ENCODE data around the gene BUB3. TPM values are rescaled to one million over a fixed set of nuclear protein-coding genes. Genes with fewer than 3 reads are reported as not detected.

BUB3 gene
- total RNA-seq, 4 donors from 2014 or later = 67.9 to 90.1 (median 78.8) TPM

GRCh38 chr10:123134343-123134914 is 19.8 kb upstream of the BUB3 start:
- H3K4me1 ChIP-seq = peaks cover 45 to 63% (median 60%) of the 10 kb centered on the region in 4 donors
- H3K9me3 ChIP-seq = no peaks in the 10 kb centered on the region
- TF ChIP-seq POLR2A (IDR thresholded peaks at IDR 0.05; ENCODE audit: low read depth) (no peak), EP300 (IDR thresholded peaks at IDR 0.05) (no peak), CTCF (IDR thresholded peaks at IDR 0.05) (no peak), POLR2AphosphoS5 (IDR thresholded peaks at IDR 0.05) (no peak)
- DNase-seq (ENCODE audit: extremely low spot score) = no peak
- peaks cover 29 to 99% (median 84%) of the 10 kb centered on the region in 4 donors for H3K27me3 ChIP-seq
- intact Hi-C loops (cut with DNase I) = no loop called here
- 4% methylated on average over 21 of the region's 42 CpGs for WGBS
- no peak overlapping the region for H3K27ac ChIP-seq (replicated peaks in 1 of 4)
- peak overlapping the region in 3 of 4 donors; percentile 49 to 61 (median 49) for H3K4me3 ChIP-seq
- no peaks in the 10 kb centered on the region for H3K36me3 ChIP-seq

- WGBS = 0% methylated on average over 6 of the region's 46 CpGs
- peak overlapping the region; percentile 49 to 61 (median 50) for H3K4me3 ChIP-seq
- intact Hi-C loops (cut with DNase I) = no loop called here
- no peak overlapping the region for H3K27ac ChIP-seq (replicated peaks in 1 of 4)
- H3K36me3 ChIP-seq = no peaks in the 10 kb centered on the region
- no peaks in the 10 kb centered on the region for H3K9me3 ChIP-seq
- peaks cover 29 to 99% (median 87%) of the 10 kb centered on the region in 4 donors for H3K27me3 ChIP-seq
- DNase-seq (ENCODE audit: extremely low spot score) = no peak
- TF ChIP-seq EP300 (IDR thresholded peaks at IDR 0.05) (no peak), CTCF (IDR thresholded peaks at IDR 0.05) (no peak), POLR2A (IDR thresholded peaks at IDR 0.05; ENCODE audit: low read depth) (no peak), POLR2AphosphoS5 (IDR thresholded peaks at IDR 0.05) (no peak)
- H3K4me1 ChIP-seq = peaks cover 45 to 69% (median 65%) of the 10 kb centered on the region in 4 donors
These were observed 19.2 kb upstream of the BUB3 start for GRCh38 chr10:123134915-123135414.

- Histone ChIP-seq H3K9me3 (no peaks in the 10 kb centered on the region), H3K36me3 (no peaks in the 10 kb centered on the region), H3K27me3 (peaks cover 29 to 100% (median 92%) of the 10 kb centered on the region in 4 donors), H3K27ac (replicated peaks in 1 of 4) (no peak within 1 kb of the TSS), H3K4me3 (peak within 1 kb of the TSS; percentile 49 to 61 (median 50)), H3K4me1 (peaks cover 45 to 75% (median 70%) of the 10 kb centered on the region in 4 donors)
- TF ChIP-seq POLR2A (IDR thresholded peaks at IDR 0.05; ENCODE audit: low read depth) = no peak
- DNase-seq (ENCODE audit: extremely low spot score) = no peak
- intact Hi-C loops (cut with DNase I) = no loop called here
- WGBS = 3% methylated on average over 48 of the region's 76 CpGs
These were observed 18.6 kb upstream of the BUB3 start, which contains the start of gene HMX3 for GRCh38 chr10:123135415-123136141. Gene HMX3 (plus strand): TSS chr10:123135970. CDS start chr10:123136051, 81 bp downstream.

- DNase-seq (ENCODE audit: extremely low spot score) = no peak
- H3K4me3 ChIP-seq = peak overlapping the region; percentile 49 to 61 (median 50)
- TF ChIP-seq POLR2A (IDR thresholded peaks at IDR 0.05; ENCODE audit: low read depth) (no peak), POLR2AphosphoS5 (IDR thresholded peaks at IDR 0.05) (no peak), EP300 (IDR thresholded peaks at IDR 0.05) (no peak), CTCF (IDR thresholded peaks at IDR 0.05) (no peak)
- peaks cover 45 to 75% (median 71%) of the 10 kb centered on the region in 4 donors for H3K4me1 ChIP-seq
- H3K27me3 ChIP-seq = peaks cover 29 to 100% (median 97%) of the 10 kb centered on the region in 4 donors
- intact Hi-C loops (cut with DNase I) = no loop called here
- no peak overlapping the region for H3K27ac ChIP-seq (replicated peaks in 1 of 4)
- H3K36me3 ChIP-seq = no peaks in the 10 kb centered on the region
- no peaks in the 10 kb centered on the region for H3K9me3 ChIP-seq
- 4% methylated on average over 24 of the region's 59 CpGs for WGBS
These were observed 17.9 kb upstream of the BUB3 start for GRCh38 chr10:123136221-123136805.
